GM18858 (cell line): ENCODE results near the gene INTU.

Experiments
- ATAC-seq: cut with Tn5 transposase; IDR thresholded peaks from one replicate; pipeline ENCODE4 v1.9.1; 2021; ENCODE audit not compliant: unreplicated experiment

Gene INTU

GRCh38 chr4:127737295-127737694 is 104.5 kb downstream of the INTU start:
- no peak for ATAC-seq

DNA sequence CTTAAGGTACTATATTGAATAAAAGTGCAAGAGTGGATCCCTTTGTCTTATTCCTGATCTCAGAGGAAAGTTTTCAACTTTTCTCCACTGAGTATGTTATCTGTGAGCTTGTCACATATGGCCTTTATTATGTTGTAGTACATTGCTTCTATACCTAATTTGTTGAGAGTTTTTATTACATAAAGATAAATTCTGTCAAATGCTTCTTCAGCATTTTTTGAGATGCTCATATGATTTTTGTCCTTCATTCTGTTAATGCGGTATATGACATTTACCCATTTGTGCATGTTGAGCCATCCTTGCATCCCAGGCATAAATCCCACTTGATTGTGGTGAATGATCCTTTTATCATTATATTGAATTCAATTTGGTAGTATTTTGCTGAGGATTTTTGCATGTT is 108.5 kb downstream of the INTU start:
- no peak for ATAC-seq

DNA sequence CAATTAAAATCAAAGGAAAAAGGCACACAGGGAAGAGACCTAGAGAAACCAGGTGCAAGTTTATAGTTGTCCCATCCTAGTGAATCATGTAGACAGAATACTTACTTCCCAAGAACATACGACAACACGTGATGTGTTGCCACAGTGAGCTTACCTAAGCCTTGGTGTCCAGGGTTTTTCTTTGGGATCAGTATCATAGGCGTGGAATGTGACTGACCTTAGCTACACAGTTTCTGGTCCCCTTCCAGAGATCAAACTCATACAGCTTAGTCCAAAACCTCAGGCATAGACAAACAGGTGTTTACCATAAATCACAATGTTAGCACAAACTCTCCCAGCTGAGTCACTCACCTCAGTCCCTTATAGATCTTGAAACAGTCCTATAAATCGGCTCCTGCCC is 115.1 kb downstream of the INTU start:
- ATAC-seq, result no peak

GRCh38 chr4:127748957-127749356 is 116.2 kb downstream of the INTU start:
- no peak for ATAC-seq

DNA sequence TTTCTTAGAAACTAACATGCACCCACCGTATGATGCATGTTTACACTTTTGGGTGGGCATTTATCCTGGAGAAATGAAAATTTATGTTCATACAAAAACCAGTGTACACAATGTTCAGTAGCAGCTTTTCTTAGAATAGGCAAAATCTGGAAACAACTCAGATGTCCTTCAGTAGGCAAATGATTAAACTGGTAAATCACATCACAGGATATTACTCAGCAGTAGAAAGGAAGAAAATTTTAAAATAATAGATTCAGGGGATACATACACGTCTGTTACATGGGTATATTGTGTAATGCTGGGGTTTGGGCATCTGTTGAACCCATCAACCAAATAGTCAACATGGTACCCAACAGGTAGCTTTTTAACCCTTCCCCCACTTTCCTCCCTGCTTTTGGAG is 124.1 kb downstream of the INTU start:
- ATAC-seq, result no peak

GRCh38 chr4:127759228-127759820 is 126.6 kb downstream of the INTU start:
- ATAC-seq, result peak; percentile 44

GRCh38 chr4:127759893-127760292 is 127.1 kb downstream of the INTU start:
- ATAC-seq, result no peak

DNA sequence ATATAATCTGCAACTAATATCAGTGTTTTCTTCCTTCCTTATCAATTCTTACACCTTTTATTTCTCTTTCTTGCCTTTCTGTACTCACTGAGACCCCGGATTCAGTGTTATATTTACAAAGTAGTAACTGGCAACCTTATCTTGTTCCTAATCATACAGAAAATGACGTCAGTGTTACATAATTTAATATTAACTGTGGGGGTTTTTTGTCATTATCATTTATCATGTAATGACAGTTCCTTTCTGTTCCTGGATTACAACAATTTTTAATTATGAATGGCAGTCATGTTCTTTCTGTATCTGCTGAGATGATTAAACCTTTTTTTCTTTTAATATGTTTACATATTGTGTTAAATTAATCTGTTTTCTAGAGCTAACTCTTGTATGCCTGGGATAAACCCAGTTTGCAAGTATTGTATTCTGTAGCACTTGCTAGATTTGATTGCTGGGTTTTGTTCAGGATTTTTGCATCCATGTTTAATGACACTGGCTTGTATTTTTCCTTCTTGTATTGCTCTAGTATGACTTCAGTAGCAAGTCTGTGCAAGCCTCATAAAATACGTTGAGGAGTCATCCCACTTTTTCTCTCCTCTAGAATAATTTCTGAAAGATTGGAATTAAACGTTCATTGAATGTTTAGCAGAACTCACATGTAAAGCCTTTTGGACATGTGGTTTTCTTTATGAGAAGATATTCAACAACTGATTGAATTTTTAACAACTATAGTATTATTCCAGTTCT is 138.9 kb downstream of the INTU start:
- no peak for ATAC-seq

GRCh38 chr4:127772769-127773671 is 140.3 kb downstream of the INTU start:
- ATAC-seq, result no peak

- no peak for ATAC-seq
Measured at GRCh38 chr4:127775843-127776242, 143.1 kb downstream of the INTU start.
